ENCODE measurements around the gene ZNG1C.
"Not testable (repeated sequence)": the region's sequence is repeated elsewhere in the genome, so short reads cannot be mapped to it uniquely, and the experiment has no call there.

Gene ZNG1C

GRCh38 chr9:68303771-68304170, 62.0 kb downstream of the ZNG1C start:
- not testable (repeated sequence) for DNase-seq; H3K27me3 ChIP-seq (ENCODE audit: control insufficient read depth in 1 of 2, insufficient read depth in 1 of 2, low read length in 2 of 2); H3K4me3 ChIP-seq (ENCODE audit: insufficient read depth in 1 of 2, low read depth in 1 of 2, low read length in 2 of 2); H4K91ac ChIP-seq (ENCODE audit: low read length); H3K14ac ChIP-seq (ENCODE audit: low read length in 2 of 2); H2BK5ac ChIP-seq (ENCODE audit: low read depth, low read length, poor library complexity, severe bottlenecking); H2BK120ac ChIP-seq (ENCODE audit: low read depth, low read length); H2BK15ac ChIP-seq (ENCODE audit: low read depth, poor library complexity, severe bottlenecking); H3K4ac ChIP-seq (ENCODE audit: low read depth in 1 of 2, low read length in 2 of 2); H2BK12ac ChIP-seq (ENCODE audit: low read length in 2 of 2); H3K18ac ChIP-seq (ENCODE audit: low read depth in 1 of 2, low read length in 2 of 2); H2AFZ ChIP-seq (ENCODE audit: low read depth, low read length); H3K9ac ChIP-seq (ENCODE audit: low read length); H3K4me1 ChIP-seq (ENCODE audit: control insufficient read depth, insufficient read depth, low read depth, low read length); H4K8ac ChIP-seq (ENCODE audit: low read length); H2AK5ac ChIP-seq (ENCODE audit: low read length, severe bottlenecking); H3K27ac ChIP-seq (ENCODE audit: low read length, poor library complexity, severe bottlenecking); H3K4me2 ChIP-seq (ENCODE audit: low read length, poor library complexity, severe bottlenecking); H3K36me3 ChIP-seq (ENCODE audit: control insufficient read depth in 1 of 2, insufficient read depth in 2 of 2, low read depth in 1 of 2, low read length in 2 of 2); H3K79me1 ChIP-seq (replicated peaks; ENCODE audit: low read length, poor library complexity, severe bottlenecking); H3K9me3 ChIP-seq (ENCODE audit: control insufficient read depth, low read length); H3K23ac ChIP-seq (ENCODE audit: low read length in 2 of 2)
- no CpG with 5 or more reads among the region's 30 CpGs for WGBS

DNA sequence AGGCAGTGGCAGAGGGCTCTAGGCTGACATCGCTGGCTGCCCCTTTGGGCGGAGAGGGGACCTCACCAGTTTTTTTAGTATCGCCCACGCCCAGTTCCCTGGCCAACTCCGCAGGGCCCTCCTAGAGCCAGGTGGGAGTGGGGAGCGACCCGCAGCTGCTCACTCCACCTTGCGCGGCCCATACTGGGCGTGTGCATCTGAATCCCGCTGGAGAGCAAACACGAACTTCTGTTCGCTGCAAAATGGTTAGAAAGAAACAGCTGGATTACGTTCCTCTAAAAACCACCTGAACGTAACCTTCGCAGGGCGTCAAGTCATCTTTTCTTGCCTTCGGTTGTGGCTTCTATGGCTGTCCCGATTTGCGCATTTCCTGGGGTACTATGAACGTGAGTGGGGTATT, 62.4 kb downstream of the ZNG1C start:
- not testable (repeated sequence) for H3K4ac ChIP-seq (ENCODE audit: low read depth in 1 of 2, low read length in 2 of 2); H3K27me3 ChIP-seq (ENCODE audit: control insufficient read depth in 1 of 2, insufficient read depth in 1 of 2, low read length in 2 of 2); H3K79me1 ChIP-seq (replicated peaks; ENCODE audit: low read length, poor library complexity, severe bottlenecking); H3K27ac ChIP-seq (ENCODE audit: low read length, poor library complexity, severe bottlenecking); H2BK120ac ChIP-seq (ENCODE audit: low read depth, low read length); H2BK12ac ChIP-seq (ENCODE audit: low read length in 2 of 2); H3K4me1 ChIP-seq (ENCODE audit: control insufficient read depth, insufficient read depth, low read depth, low read length); DNase-seq; H3K4me3 ChIP-seq (ENCODE audit: insufficient read depth in 1 of 2, low read depth in 1 of 2, low read length in 2 of 2); H3K9ac ChIP-seq (ENCODE audit: low read length); H2AK5ac ChIP-seq (ENCODE audit: low read length, severe bottlenecking); H4K8ac ChIP-seq (ENCODE audit: low read length); H3K4me2 ChIP-seq (ENCODE audit: low read length, poor library complexity, severe bottlenecking); H2BK5ac ChIP-seq (ENCODE audit: low read depth, low read length, poor library complexity, severe bottlenecking); H3K23ac ChIP-seq (ENCODE audit: low read length in 2 of 2); H2BK15ac ChIP-seq (ENCODE audit: low read depth, poor library complexity, severe bottlenecking); H3K36me3 ChIP-seq (ENCODE audit: control insufficient read depth in 1 of 2, insufficient read depth in 2 of 2, low read depth in 1 of 2, low read length in 2 of 2); H2AFZ ChIP-seq (ENCODE audit: low read depth, low read length); H3K14ac ChIP-seq (ENCODE audit: low read length in 2 of 2); H3K18ac ChIP-seq (ENCODE audit: low read depth in 1 of 2, low read length in 2 of 2); H4K91ac ChIP-seq (ENCODE audit: low read length); H3K9me3 ChIP-seq (ENCODE audit: control insufficient read depth, low read length)
- WGBS: no CpG with 5 or more reads among the region's 21 CpGs

- not testable (repeated sequence) for H2BK5ac ChIP-seq (ENCODE audit: low read depth, low read length, poor library complexity, severe bottlenecking); H3K4me1 ChIP-seq (ENCODE audit: control insufficient read depth, insufficient read depth, low read depth, low read length); H3K14ac ChIP-seq (ENCODE audit: low read length in 2 of 2); H2BK15ac ChIP-seq (ENCODE audit: low read depth, poor library complexity, severe bottlenecking); H4K91ac ChIP-seq (ENCODE audit: low read length); H3K27me3 ChIP-seq (ENCODE audit: control insufficient read depth in 1 of 2, insufficient read depth in 1 of 2, low read length in 2 of 2); H2AK5ac ChIP-seq (ENCODE audit: low read length, severe bottlenecking); DNase-seq; H3K23ac ChIP-seq (ENCODE audit: low read length in 2 of 2); H2BK120ac ChIP-seq (ENCODE audit: low read depth, low read length); H3K9ac ChIP-seq (ENCODE audit: low read length); H3K18ac ChIP-seq (ENCODE audit: low read depth in 1 of 2, low read length in 2 of 2); H3K79me1 ChIP-seq (replicated peaks; ENCODE audit: low read length, poor library complexity, severe bottlenecking); H2AFZ ChIP-seq (ENCODE audit: low read depth, low read length); H4K8ac ChIP-seq (ENCODE audit: low read length); H3K27ac ChIP-seq (ENCODE audit: low read length, poor library complexity, severe bottlenecking); H3K4me2 ChIP-seq (ENCODE audit: low read length, poor library complexity, severe bottlenecking); H3K4ac ChIP-seq (ENCODE audit: low read depth in 1 of 2, low read length in 2 of 2); H3K9me3 ChIP-seq (ENCODE audit: control insufficient read depth, low read length); H2BK12ac ChIP-seq (ENCODE audit: low read length in 2 of 2); H3K4me3 ChIP-seq (ENCODE audit: insufficient read depth in 1 of 2, low read depth in 1 of 2, low read length in 2 of 2); H3K36me3 ChIP-seq (ENCODE audit: control insufficient read depth in 1 of 2, insufficient read depth in 2 of 2, low read depth in 1 of 2, low read length in 2 of 2)
- no CpG with 5 or more reads among the region's 4 CpGs for WGBS
Measured at GRCh38 chr9:68304777-68305176, 63.0 kb downstream of the ZNG1C start.

- H2BK120ac ChIP-seq (ENCODE audit: low read depth, low read length); H2BK12ac ChIP-seq (ENCODE audit: low read length in 2 of 2); H2AK5ac ChIP-seq (ENCODE audit: low read length, severe bottlenecking); H3K27me3 ChIP-seq (ENCODE audit: control insufficient read depth in 1 of 2, insufficient read depth in 1 of 2, low read length in 2 of 2); H3K36me3 ChIP-seq (ENCODE audit: control insufficient read depth in 1 of 2, insufficient read depth in 2 of 2, low read depth in 1 of 2, low read length in 2 of 2); H3K4me2 ChIP-seq (ENCODE audit: low read length, poor library complexity, severe bottlenecking); H3K9ac ChIP-seq (ENCODE audit: low read length); H3K23ac ChIP-seq (ENCODE audit: low read length in 2 of 2); H3K27ac ChIP-seq (ENCODE audit: low read length, poor library complexity, severe bottlenecking); H3K9me3 ChIP-seq (ENCODE audit: control insufficient read depth, low read length); H2AFZ ChIP-seq (ENCODE audit: low read depth, low read length); H3K4me1 ChIP-seq (ENCODE audit: control insufficient read depth, insufficient read depth, low read depth, low read length); H2BK15ac ChIP-seq (ENCODE audit: low read depth, poor library complexity, severe bottlenecking); H4K91ac ChIP-seq (ENCODE audit: low read length); H3K79me1 ChIP-seq (replicated peaks; ENCODE audit: low read length, poor library complexity, severe bottlenecking); H3K4ac ChIP-seq (ENCODE audit: low read depth in 1 of 2, low read length in 2 of 2); H4K8ac ChIP-seq (ENCODE audit: low read length); H3K18ac ChIP-seq (ENCODE audit: low read depth in 1 of 2, low read length in 2 of 2); H3K4me3 ChIP-seq (ENCODE audit: insufficient read depth in 1 of 2, low read depth in 1 of 2, low read length in 2 of 2); H2BK5ac ChIP-seq (ENCODE audit: low read depth, low read length, poor library complexity, severe bottlenecking); DNase-seq; H3K14ac ChIP-seq (ENCODE audit: low read length in 2 of 2): not testable (repeated sequence)
- WGBS: no CpG with 5 or more reads among the region's 21 CpGs
Measured at GRCh38 chr9:68305680-68306285, 64.0 kb downstream of the ZNG1C start.

Measured in mesenchymal stem cell (in vitro differentiated cells and primary cell).